Neural progenitor cell (in vitro differentiated cells): ENCODE measurements around the gene SLC2A8.

Source experiments
- CTCF ChIP-seq: fragments of 200-600 bp; sonication (generic); IDR thresholded peaks from 2 replicates; pipeline ENCODE4 v1.5.1; 2017; ENCODE audit warnings: antibody characterized with exemption, mild to moderate bottlenecking
- EZH2phosphoT487 ChIP-seq: fragments of 200-600 bp; sonication (generic); IDR thresholded peaks from 2 replicates; pipeline ENCODE4 v1.6.1; 2017; ENCODE audit warnings: antibody characterized with exemption

DNA sequence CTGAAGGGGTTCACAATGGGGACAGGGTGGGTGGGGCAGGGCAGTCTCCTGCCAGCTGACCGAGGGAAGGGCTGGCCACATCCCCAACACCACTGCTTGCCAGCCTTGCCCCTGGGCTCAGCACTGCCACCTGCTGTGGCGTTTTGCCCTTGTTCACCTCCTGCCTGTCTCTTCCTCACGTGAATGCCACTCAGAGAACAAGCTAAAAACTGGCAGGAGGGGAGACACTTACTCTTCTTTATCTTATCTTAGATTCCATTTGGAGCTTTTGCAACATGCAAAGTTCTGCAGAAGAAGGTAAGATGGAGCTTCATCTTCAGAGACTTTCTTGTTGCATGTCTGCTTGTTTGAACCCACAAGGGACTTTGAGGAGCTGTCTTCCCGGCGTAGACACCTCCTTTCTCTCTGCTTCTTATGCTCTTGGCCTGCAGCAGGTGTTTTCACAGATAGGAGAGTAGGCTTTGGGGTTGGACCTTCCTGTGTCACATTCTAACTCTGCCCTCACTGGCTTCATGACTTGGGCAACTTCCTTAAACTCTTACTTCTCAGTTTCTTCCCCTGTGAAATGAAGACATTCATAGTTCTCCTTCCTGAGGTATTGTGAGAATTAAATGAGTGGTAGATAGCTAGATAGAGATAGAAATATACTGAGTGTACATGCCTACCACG lies 58.5 kb downstream of the SLC2A8 start:
- TF ChIP-seq CTCF (peak; percentile 31), EZH2phosphoT487 (no peak)
